GM06990 (cell line): ENCODE measurements around the gene WRNIP1.

Experiments
- DNase-seq: peaks from one replicate; pipeline ENCODE4 v3.0.0-alpha.2; 2011; ENCODE audit not compliant: insufficient read length; ENCODE audit errors: extremely low read depth
- H3K27me3 ChIP-seq: replicated peaks from 2 replicates; pipeline ENCODE4 v1.6.0; 2011; ENCODE audit warnings: low read length; ENCODE audit not compliant: control insufficient read depth, insufficient read depth
- H3K36me3 ChIP-seq: 2 replicates; pipeline ENCODE4 v1.5.1; 2011; ENCODE audit warnings: low read length; ENCODE audit not compliant: control insufficient read depth, insufficient read depth
- H3K4me3 ChIP-seq: replicated peaks from 2 replicates; pipeline ENCODE4 v1.5.1; 2011; ENCODE audit warnings: low read depth, mild to moderate bottlenecking, control low read depth, low read length
- TF ChIP-seq, protein P1 (sequence below): IDR thresholded peaks from 2 replicates; pipeline ENCODE4 v1.5.1; 2011; ENCODE audit warnings: low read length, control low read depth, mild to moderate bottlenecking, inconsistent platforms; ENCODE audit not compliant: insufficient read depth, poor library complexity, severe bottlenecking

The WRNIP1 gene

DNA sequence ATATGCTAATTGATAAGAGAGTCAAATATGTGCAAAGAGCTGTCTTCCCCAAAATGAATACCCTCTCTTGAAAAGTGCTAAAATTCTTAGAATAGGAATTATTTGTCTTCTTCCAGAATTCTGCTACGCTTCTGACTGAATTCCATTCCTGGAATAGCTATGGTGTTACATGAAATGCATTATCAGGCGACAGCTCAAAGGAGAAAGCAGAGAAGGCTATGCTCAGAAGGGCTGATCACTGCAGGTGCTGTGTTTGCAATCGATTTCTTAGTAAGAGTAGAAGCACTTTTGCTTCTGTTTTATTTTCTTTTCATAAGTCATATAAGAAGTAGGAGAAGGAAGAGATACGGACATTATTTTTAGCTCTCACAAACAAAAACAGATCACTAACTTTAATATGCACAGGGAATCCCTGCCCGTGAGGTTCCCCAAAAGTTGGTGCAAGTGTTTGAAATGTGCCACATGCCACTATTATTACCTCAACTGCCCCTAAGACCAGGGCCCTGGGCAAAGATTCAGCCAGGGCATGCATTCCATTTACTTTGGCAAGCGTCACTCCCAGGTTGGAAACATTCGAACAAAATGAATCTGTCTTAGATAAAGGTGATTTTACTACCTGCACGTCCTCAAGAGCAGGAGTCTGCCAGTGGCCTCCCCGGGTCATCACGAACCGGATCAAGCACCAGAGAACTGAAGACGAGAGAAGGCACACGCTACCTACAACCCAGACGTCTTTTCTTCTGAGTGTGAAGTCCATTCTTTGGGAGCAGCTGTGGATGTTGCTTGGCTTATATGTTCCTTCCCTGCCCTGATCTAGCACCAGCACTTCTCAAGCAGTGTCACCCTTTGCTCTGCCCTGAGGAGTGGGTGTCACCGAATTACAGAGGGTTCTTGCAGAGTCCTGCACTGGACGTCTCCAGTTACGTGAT is 21.6 kb upstream of the WRNIP1 start:
- no peak for DNase-seq
- H3K36me3 ChIP-seq: no peaks in the 10 kb centered on the region
- no peaks in the 10 kb centered on the region; the same call in none of the 2 replicates for H3K27me3 ChIP-seq
- H3K4me3 ChIP-seq: no peak overlapping the region
- TF ChIP-seq, protein P1, sequence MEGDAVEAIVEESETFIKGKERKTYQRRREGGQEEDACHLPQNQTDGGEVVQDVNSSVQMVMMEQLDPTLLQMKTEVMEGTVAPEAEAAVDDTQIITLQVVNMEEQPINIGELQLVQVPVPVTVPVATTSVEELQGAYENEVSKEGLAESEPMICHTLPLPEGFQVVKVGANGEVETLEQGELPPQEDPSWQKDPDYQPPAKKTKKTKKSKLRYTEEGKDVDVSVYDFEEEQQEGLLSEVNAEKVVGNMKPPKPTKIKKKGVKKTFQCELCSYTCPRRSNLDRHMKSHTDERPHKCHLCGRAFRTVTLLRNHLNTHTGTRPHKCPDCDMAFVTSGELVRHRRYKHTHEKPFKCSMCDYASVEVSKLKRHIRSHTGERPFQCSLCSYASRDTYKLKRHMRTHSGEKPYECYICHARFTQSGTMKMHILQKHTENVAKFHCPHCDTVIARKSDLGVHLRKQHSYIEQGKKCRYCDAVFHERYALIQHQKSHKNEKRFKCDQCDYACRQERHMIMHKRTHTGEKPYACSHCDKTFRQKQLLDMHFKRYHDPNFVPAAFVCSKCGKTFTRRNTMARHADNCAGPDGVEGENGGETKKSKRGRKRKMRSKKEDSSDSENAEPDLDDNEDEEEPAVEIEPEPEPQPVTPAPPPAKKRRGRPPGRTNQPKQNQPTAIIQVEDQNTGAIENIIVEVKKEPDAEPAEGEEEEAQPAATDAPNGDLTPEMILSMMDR: no peak

DNA sequence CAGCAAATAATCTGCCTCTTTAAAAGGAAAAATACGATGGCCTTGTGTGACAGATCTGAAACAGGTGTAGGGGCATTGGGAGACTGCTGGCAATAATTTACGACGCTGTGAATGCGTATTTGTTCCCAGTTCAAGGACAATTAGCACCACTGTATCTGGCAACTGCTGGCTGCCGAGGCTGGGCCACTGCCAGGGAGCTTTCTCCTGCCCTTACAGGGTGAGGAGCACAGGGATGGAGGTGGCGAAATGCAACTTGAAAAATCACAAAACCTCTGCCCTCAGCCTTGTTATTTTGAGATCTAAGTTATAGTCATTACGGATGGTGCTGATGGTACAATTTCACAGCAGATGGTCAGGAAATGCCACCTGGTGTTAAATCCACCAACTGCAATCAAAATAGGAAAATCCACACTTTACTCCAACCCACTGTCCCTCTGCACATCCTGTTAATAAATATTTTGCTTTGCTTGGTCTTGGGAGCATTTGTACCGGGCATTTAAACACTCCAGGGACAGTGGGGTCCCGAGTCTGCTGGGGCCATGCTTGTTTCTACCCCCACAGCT is 20.9 kb upstream of the WRNIP1 start:
- Histone ChIP-seq H3K27me3 (no peaks in the 10 kb centered on the region; the same call in none of the 2 replicates), H3K4me3 (no peak overlapping the region), H3K36me3 (no peaks in the 10 kb centered on the region)
- no peak for DNase-seq
- TF ChIP-seq, protein P1: no peak

DNA sequence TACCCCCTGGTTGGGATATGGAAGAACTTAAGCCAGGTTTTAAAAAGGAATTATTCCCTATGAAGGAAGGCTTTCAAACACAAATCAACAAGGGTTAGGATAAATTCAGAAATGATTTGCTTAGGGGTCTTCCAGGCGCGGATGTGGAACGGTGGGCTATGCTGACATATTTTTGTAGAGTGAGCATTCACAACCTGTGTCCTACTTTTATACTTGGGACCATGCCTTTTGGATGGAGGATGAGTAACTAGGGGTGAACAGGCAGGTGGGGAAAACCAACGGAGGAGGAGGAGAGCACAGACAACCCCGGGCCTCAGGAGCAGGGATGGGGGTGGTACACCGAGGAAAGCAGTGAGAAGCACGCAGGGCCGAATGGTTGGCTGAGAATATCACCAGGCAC is 20.4 kb upstream of the WRNIP1 start:
- no peak for DNase-seq
- Histone ChIP-seq H3K4me3 (no peak overlapping the region), H3K36me3 (no peaks in the 10 kb centered on the region), H3K27me3 (no peaks in the 10 kb centered on the region; the same call in none of the 2 replicates)
- TF ChIP-seq, protein P1: no peak

DNA sequence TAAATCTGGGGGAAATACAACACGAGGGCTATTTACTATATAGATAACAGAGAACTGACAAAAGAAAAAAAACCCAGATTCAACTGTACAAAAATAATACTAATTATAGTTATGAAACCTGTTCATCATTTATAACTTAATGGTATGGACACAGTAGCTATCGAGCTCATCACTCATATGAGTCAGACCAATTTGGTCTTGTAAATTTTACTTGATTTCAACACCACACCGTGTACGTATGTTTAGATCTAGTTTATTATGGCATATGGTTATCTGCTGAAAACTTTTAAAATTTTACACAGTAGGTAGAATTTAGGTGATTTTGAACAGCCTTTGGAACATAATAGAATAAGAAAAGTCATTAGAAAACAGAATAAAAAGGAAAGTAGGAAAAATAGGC is 19.9 kb upstream of the WRNIP1 start:
- TF ChIP-seq, protein P1: no peak
- Histone ChIP-seq H3K27me3 (no peaks in the 10 kb centered on the region; the same call in none of the 2 replicates), H3K4me3 (no peak overlapping the region), H3K36me3 (no peaks in the 10 kb centered on the region)
- DNase-seq: no peak

DNA sequence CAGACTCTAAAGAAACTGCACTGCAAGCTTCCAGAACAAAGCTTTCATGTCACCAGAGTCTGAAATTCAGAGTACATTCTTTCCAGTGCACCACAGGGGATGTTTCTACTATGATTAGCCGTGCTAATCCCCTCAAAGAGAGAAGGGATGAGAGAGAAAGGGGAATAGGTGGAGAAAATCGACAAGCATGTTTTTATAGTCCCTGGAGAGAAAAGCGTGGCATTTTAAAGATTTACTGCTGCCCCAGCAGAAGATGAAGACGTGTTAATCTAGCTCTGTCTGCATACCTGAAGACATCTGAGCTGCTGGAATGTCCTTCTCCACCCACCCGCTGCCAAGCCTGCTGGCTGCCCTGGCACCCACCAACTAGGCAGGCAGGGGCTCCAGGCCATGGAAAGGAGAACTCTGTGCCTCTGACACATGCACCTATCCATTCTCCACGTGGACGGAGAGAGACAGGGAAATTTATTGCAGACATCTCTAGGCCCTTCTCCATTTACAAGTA is 18.6 kb upstream of the WRNIP1 start:
- Histone ChIP-seq H3K4me3 (no peak overlapping the region), H3K27me3 (no peaks in the 10 kb centered on the region; the same call in none of the 2 replicates), H3K36me3 (no peaks in the 10 kb centered on the region)
- TF ChIP-seq, protein P1: no peak
- DNase-seq: no peak
